Measurements from ENCODE around the gene ETV6.

ETV6 gene

DNA sequence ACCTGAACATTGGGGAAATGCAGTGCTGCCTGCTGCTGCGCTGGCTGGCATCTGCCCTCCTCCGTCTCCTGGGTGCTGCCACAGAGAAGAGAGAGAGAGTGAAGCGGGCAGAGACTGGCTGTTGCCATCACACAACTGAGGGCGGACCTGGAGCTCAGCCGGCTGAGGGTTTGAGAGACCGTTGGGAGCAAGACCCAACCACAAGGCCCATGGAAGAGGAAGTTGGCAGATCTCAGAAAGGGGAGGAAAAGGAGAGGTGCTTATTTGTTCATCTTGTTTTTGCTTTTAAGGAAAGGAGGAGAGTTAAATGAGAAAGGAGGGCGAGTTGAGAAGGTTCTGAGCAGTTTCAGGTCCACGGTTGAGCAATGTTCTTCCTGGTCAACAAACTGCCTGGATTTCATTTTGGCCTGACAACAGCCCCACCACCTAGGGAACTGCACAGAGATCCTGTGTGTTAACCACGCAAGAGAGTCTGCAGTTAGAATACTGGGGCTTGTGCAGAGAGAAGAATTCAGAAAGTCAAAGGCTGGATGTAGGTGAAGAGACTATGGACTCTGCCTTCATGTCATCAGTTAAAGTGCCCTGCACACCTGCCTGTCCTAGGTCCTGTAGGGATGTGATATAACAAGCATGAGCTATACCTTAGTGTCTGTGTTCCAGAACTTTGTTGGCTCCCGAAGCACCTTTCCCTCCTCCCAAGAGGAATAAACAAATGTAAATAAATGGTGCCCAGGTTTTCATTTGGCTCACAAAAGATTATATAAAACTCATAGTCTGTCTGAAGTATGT lies 124.6 kb downstream of the ETV6 start:
- in situ Hi-C loops (cut with HindIII; ENCODE audit: low pct_ligation_motif_present, low pct_unique_long_range_greater_than_20kb, low sequenced_read_pairs) = no loop called here
- no peak for DNase-seq

DNA sequence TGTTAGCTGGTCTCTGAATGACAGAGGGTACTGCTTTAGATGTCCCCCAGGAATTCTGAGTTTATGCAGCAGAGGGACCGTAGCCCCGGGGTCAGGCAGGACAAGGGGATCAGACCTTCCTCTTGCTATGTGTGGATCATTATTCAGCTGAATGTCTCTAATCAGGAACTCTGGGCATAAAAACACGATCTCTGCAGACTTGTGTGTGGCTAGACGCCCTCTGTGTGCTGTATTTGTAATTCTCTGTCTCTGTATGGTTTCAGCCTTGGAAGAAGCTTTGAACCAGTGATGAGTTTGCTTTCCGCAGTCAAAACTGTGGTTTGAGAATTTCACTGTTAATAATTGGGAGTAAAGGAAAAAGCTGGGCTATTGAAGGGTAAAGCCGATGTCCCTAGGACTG lies 125.3 kb downstream of the ETV6 start:
- in situ Hi-C loops (cut with HindIII; ENCODE audit: low pct_ligation_motif_present, low pct_unique_long_range_greater_than_20kb, low sequenced_read_pairs) = no loop called here

DNA sequence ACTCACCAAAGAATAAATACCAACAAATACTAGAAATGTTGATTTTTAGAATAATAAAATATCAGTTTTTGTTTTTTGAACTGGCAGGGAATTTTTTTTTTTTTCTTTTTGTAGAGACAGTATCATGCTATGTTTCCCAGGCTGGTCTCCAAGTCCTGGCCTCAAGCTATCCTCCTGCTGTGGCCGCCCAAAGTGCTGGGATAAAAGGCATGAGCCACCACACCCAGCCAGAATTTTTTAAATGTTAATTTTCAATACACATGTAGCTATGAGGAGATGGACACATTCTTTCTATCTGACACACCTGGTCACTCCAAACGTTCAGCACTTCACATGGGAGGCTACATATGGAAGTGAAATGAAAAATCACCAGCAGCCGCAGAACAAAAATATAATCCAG lies 126.8 kb downstream of the ETV6 start:
- DNase-seq = no peak
- in situ Hi-C loops (cut with HindIII; ENCODE audit: low pct_ligation_motif_present, low pct_unique_long_range_greater_than_20kb, low sequenced_read_pairs) = no loop called here

More for the DNA sequence above, 125.3 kb downstream of the ETV6 start:
- no peak for DNase-seq

DNA sequence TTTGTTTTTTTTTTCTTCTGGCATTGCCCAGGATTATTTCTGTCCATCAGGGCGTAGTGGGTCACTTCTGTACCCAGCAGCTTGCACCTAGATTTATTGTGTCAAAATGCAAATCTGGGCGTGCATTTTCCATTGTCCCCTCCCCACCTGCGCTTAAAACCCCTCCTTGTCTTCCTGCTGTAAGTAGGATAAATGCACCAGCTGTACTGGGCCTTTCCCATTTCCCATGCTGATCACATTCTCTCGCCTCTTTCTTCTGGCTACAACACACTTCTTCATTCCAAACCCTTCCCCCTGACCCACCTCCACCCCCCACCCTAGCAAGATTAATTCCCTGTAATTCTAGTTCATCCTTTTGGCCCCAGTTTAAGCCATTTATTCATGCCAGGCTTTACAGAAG lies 128.0 kb downstream of the ETV6 start:
- no peak for DNase-seq
- in situ Hi-C loops (cut with HindIII; ENCODE audit: low pct_ligation_motif_present, low pct_unique_long_range_greater_than_20kb, low sequenced_read_pairs) = no loop called here

DNA sequence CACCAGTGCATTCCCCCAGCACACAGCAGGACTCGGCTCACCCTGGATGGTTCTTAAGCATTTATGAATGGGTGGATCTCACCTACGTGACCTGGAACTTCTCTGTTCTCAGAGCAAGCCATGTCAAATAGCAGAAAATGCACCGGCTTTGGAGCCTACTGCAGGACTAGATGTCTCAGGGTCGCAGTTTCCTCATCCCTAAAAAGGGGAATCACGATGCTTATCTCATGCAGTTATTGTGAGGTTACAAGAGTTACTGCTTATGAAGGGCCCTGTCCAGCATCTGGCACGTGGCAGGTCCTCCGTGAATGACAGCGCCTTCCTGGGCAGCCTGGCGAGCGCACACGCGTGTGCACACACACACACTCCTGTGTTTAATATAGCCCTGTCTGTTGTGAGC lies 128.5 kb downstream of the ETV6 start:
- no peak for DNase-seq
- in situ Hi-C loops (cut with HindIII; ENCODE audit: low pct_ligation_motif_present, low pct_unique_long_range_greater_than_20kb, low sequenced_read_pairs) = no loop called here

DNA sequence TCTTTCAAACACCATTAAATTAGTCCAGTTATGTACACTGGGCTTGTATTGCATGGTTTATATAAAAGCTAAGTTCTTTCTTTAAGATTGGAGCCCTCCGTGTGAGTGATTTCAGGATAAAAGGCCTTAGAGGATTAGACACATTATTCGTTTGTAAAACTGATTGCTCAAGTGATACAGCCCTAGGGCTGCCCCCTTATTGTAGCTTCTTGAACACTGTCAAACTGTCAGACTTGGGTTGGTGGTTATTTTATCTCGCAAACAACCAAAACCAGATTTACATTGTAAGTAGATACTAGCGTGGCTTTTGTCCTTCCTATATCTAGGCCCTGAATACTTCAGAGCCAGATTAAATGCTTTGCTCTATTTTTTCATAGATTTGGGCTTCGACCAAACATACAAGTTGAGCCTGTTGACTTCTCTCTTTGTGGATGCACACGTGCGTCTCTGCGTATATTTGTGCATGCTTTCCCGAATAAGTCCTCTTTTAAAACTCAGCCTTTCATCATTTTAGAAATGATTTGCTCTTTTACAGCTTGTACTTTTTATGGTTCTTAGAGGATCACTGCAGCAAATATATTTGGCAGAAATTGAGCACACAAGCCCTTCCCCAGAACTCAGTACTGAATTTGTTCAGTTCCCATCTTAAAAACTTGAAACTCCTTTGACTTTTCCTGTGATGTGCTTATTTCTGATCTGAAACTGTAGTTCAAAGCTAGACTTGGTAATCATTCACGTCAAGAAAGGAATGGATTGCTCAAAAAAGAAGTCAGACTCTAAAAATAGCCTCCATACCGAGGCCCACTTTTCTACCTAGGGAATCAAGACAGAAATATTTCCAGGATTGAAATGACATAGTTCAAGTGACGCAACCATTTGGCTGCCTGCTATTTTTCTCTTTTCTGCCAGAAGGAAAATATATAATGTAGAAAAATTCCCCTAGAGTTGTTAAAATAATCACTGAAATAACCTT lies 129.5 kb downstream of the ETV6 start:
- in situ Hi-C loops (cut with HindIII; ENCODE audit: low pct_ligation_motif_present, low pct_unique_long_range_greater_than_20kb, low sequenced_read_pairs) = no loop called here
- no peak for DNase-seq

DNA sequence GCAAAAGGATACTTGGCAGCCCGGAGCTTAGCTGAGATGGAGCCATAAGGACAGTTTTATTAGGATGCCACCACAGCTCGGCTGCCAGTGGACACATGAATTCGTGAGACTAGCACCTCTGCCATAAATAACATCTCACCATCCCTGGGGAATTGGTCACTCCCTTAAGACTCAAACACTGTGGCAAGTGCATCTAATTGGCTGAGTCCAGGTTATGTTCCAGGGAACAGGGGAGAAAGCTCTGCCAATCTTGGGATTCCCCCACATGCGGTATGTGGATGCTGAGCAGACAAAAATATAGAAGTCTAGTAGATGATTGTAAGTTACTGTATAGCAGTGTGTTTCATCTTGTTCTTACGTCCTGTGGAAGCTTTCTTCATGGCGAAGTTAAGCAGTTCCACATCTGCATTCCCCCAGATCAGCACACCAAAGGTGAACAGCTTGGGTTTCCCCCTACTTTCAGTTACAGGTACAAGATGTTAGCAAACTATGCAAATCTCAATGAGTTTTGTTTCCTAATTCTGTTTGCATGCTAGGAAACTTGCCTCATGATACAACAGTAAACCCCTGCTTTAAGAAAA lies 131.1 kb downstream of the ETV6 start:
- no peak for DNase-seq
- in situ Hi-C loops (cut with HindIII; ENCODE audit: low pct_ligation_motif_present, low pct_unique_long_range_greater_than_20kb, low sequenced_read_pairs) = no loop called here

DNA sequence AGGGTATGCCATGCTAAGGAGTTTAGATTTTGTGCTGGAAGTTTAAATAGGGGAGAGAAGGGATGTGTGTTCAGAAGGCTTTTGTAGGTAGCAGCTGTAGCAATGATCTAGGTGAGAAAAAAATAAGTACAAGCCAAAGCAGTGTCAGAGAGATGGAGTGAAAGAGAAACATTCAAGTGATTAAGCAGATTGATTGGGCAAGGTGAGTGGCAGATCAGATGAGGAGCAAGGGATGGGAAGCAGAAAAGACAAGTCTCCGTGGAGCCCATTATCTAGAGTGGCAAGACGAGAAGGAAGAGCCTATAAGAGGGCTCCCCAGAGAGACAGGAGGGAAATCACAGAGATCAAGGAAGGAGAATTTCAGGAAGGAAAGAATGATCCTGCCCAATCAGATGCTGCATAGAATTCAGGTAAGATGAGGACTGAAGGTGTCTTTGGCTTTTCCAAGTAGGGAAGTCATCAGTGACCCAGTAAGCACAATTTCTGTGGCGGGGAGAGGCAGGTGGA lies 133.5 kb downstream of the ETV6 start:
- DNase-seq = no peak
- in situ Hi-C loops (cut with HindIII; ENCODE audit: low pct_ligation_motif_present, low pct_unique_long_range_greater_than_20kb, low sequenced_read_pairs) = no loop called here

DNA sequence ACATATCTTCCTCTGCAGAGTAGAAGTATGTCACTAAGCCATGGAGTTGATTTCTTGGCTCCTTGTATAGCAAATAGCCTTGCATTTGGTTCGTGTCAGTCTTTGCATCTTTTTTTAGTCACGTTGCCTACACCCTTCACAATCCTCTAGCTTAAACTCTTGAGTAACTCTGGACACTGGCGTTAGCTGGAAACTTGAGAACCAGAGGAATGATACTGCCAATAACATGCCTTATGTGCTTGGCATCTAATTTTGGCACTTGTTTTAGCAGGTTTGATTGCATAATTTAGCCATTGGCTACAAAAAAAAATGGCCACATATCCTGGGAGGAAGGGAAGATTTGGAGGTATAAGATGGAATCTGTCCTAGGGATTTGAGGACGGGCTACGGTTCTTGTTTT lies 136.2 kb downstream of the ETV6 start:
- in situ Hi-C loops (cut with HindIII; ENCODE audit: low pct_ligation_motif_present, low pct_unique_long_range_greater_than_20kb, low sequenced_read_pairs) = no loop called here
- DNase-seq = no peak

DNA sequence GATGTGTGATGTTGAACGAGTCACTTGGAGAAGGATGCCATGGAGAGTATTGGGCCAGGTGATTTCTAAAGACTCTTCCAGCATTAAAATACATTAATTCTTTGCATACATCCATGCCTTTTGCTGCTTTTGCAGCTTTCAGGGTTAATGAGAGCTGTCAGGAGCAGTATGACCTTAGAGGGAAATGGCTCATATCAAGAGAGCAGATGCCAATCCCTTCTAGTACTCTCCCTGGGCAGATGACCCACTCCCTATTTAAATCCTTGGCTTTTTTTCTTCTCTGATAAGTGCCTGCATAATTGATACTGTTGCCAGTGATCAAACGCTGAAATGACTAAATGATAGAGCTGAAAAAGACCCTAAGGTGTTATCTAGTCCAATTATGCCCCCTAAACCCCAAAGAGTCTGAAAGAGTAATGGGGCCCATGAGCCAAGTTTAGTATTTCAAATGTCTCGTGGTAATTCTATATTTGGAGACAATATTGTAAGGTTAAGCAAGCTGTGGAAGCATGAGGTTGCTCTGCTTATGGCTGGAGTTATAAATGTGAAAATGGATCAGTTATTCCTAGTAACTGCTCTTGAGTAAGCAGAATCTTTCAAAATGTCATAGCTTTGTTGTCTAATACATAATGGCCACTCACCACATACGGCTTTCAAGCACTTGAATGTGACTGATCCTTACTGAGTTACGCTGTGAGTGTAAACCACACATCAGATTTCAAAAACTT lies 137.3 kb downstream of the ETV6 start:
- DNase-seq = no peak
- in situ Hi-C loops (cut with HindIII; ENCODE audit: low pct_ligation_motif_present, low pct_unique_long_range_greater_than_20kb, low sequenced_read_pairs) = no loop called here

DNA sequence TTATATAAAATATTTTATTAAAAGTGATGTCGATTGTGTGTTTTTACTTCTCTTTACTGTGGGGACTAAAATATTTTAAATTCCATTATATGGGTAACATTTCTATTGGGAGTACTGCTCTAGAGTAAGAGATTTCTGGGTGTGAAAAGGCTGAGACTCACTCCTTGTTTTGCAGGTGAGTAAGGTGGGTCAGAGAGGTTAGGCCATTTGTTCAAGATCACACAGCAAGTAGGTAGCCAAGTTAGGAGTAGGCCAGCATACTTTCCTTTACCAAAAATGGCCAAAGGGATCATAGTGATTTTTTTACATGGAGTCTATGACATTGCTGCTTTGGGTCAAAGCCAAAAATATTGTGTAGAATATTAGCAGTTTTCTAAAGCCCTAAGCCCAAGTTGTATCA lies 138.0 kb downstream of the ETV6 start:
- DNase-seq = no peak
- in situ Hi-C loops (cut with HindIII; ENCODE audit: low pct_ligation_motif_present, low pct_unique_long_range_greater_than_20kb, low sequenced_read_pairs) = no loop called here

DNA sequence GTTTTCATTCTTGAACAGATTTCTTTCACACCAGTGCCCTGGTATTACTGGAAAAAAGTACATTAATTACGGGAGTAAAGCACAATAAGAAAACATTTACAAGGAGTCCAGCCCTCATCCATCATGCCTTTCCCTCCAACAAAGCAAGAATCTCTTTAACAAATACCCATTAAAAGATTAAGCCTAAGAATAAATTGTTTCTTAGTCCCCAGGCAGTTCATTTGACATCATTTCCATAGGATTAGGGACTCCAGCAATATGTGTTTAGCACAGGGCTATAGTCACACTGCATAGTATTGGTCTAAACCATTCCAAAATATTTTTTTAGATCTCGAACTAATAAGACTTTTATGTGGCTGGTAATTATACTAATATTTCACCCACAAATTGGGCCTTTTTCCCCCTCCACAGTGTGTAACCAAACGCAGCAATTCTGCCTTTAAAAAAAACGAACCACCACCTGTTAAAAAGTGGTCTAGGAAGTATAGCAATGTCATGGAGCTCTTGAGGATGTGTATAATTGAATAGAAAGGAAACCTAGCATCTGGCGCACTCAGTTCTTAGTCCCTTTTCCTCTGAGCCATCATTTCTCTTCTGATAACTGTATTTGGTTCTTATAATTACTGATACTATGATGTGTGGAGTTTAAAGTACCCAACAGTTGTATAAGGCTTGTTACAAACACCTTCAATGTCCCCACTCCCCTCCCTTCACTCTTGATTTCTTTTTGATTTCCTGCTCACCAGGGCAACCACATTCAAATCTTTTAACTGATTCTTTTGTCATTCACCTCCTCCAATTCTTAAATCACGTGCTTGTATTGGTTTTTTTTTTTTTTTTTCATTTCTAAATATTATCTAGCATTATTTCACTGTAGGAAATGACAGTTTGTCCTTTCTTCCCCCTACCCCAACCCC lies 138.7 kb downstream of the ETV6 start:
- no peak for DNase-seq
- in situ Hi-C loops (cut with HindIII; ENCODE audit: low pct_ligation_motif_present, low pct_unique_long_range_greater_than_20kb, low sequenced_read_pairs) = no loop called here

DNA sequence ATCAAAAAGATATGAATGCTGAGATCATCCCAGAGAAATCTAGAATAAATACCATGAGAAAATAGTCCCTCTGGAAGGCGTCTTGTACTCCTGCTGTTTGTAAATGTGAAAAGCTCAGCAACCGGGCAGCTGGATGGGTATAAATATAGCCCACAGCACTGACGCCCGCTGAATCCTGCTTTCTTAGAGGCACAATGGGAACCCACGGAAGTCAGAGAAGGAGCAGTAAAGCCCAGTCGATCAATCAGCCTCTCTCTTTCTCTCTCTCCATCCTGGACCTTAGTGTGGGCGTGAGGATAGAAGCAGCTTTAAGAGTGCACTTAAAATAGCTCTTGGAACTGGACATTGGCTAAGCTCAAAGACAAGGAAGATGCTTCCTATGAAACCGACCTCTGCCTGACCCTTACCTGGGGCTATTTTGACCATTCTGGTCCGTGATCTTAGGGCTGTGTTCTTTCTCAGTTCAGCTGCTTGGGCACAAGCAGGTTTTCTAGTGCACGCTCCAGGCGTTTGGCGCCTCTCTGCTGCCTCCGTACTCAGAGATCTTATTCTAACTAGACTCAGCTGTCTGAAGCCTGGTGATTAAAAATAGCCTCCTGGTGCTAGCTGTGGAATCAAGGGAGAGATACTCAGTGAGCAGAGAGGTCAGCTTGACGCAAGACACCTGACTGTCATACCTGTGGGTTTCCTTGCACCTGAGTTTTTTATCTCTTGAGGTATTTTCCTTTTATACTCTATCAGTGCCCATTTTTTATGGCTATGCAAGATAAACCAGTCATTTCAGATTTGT lies 144.6 kb downstream of the ETV6 start:
- in situ Hi-C loops (cut with HindIII; ENCODE audit: low pct_ligation_motif_present, low pct_unique_long_range_greater_than_20kb, low sequenced_read_pairs) = no loop called here

DNA sequence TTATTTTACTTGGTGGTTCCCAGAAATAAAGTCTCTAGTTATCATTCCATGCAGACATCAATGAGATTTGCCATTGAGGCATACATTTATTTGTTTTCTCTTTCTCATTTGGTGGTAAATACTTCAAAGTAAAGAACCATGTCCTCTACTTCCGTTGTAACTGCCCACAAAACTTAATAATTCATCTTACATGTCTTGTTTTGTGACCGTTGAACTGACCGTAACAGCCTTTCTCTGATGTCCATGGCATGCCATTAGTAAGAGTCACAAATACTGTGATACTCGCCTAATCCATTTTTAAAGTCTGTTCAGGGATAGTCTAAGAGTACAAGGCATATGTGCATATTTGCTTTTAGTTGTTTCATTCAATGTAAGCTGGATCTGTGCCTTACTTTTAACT lies 145.3 kb downstream of the ETV6 start:
- in situ Hi-C loops (cut with HindIII; ENCODE audit: low pct_ligation_motif_present, low pct_unique_long_range_greater_than_20kb, low sequenced_read_pairs) = no loop called here
- no peak for DNase-seq

More for the DNA sequence above, 144.6 kb downstream of the ETV6 start:
- DNase-seq = no peak

DNA sequence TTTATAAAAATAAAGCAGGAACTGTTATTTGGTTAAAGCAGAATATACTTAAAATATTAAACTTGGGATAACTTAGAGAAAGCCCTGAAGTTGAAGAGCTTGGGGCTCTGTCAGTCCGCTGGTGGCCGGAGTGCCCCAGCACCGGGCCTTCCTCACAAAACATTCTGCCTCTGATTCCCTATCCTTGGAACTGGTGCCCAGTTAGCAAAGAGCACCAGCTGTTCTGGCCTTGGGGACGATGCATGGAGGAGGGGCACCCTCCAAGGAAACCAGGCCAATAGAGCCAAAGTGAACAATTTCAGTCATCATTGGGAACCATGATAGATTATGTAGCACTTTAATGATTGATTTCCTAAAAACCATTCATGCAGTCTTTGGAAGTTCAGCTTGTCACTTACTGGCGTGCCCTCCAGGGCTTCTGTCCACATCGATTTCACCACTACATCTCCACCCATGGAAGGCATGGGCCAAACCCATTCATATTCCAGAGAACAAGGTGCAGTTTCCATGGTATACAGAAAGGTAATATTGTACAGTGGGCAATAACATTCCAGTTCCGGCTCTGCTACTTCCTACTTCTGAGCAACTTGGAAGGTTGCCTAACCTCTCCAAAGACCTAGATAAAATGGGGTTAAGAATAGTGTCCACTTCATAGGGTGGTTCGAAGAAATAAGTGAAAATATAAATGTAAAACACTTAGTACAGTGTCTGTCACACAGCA lies 145.9 kb downstream of the ETV6 start:
- in situ Hi-C loops (cut with HindIII; ENCODE audit: low pct_ligation_motif_present, low pct_unique_long_range_greater_than_20kb, low sequenced_read_pairs) = no loop called here
- DNase-seq = peak; percentile 28

DNA sequence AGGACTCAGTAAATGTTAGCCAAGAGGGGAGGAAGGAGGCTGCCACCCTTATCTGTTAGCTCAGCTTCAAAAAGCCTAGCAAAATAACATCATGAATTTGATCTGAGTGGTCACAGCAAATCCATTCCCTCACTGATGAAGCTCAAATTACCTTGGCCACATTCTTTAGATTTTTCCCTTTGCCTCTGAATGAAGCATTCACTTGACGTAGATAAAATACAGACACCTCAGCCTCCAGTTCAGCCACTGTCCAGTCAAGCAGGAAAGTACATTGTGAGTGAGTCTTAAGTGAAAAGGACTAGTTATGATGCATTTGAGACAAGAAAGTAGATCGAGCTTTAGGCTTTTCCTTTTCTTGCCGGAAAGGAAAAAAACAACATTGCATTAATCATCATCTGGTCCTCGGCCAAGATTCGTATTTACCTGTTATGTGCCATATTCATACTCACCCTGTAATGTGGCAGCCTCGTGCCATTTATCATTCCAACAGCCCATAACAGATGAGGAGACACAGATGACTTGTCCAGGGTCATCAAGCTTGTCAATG lies 146.5 kb downstream of the ETV6 start:
- in situ Hi-C loops (cut with HindIII; ENCODE audit: low pct_ligation_motif_present, low pct_unique_long_range_greater_than_20kb, low sequenced_read_pairs) = no loop called here
- peak; percentile 70 for DNase-seq

Measured in ACHN (cell line).